ENCODE measurements around the gene IGFBP1.

Gene IGFBP1

GRCh38 chr7:45911311-45911710 lies 23.0 kb downstream of the IGFBP1 start:
- Mint-ChIP-seq H3K27me3 (peaks cover 31% of the 10 kb centered on the region), H3K9me3 (peaks cover 6% of the 10 kb centered on the region), H3K27ac (no peak overlapping the region), H3K4me3 (no peak overlapping the region), H3K36me3 (ENCODE audit: low read depth) (no peaks in the 10 kb centered on the region), H3K4me1 (ENCODE audit: low read depth) (no peaks in the 10 kb centered on the region)
- no peak for DNase-seq

- Mint-ChIP-seq H3K4me3 (no peak overlapping the region), H3K4me1 (ENCODE audit: low read depth) (peaks cover 5% of the 10 kb centered on the region), H3K9me3 (peaks cover 5% of the 10 kb centered on the region), H3K36me3 (ENCODE audit: low read depth) (no peaks in the 10 kb centered on the region), H3K27me3 (peaks cover 43% of the 10 kb centered on the region), H3K27ac (no peak overlapping the region)
- DNase-seq: no peak
Observed at GRCh38 chr7:45912972-45913371, 24.7 kb downstream of the IGFBP1 start.

- no peaks in the 10 kb centered on the region for H3K9me3 Mint-ChIP-seq
- H3K27me3 Mint-ChIP-seq: peaks cover 58% of the 10 kb centered on the region
- H3K36me3 Mint-ChIP-seq (ENCODE audit: low read depth): no peaks in the 10 kb centered on the region
- H3K4me3 Mint-ChIP-seq: no peak overlapping the region
- DNase-seq: no peak
- no peak overlapping the region for H3K27ac Mint-ChIP-seq
- peaks cover 10% of the 10 kb centered on the region for H3K4me1 Mint-ChIP-seq (ENCODE audit: low read depth)
Observed at GRCh38 chr7:45914911-45915310, 26.6 kb downstream of the IGFBP1 start.

- H3K4me3 Mint-ChIP-seq: no peak overlapping the region
- H3K27ac Mint-ChIP-seq: no peak overlapping the region
- H3K4me1 Mint-ChIP-seq (ENCODE audit: low read depth): peaks cover 16% of the 10 kb centered on the region
- H3K9me3 Mint-ChIP-seq: no peaks in the 10 kb centered on the region
- H3K36me3 Mint-ChIP-seq (ENCODE audit: low read depth): no peaks in the 10 kb centered on the region
- peaks cover 58% of the 10 kb centered on the region for H3K27me3 Mint-ChIP-seq
- DNase-seq: no peak
Observed at GRCh38 chr7:45915606-45916005, 27.3 kb downstream of the IGFBP1 start.

GRCh38 chr7:45917064-45917463 lies 28.8 kb downstream of the IGFBP1 start:
- no peak for DNase-seq
- Mint-ChIP-seq H3K9me3 (no peaks in the 10 kb centered on the region), H3K36me3 (ENCODE audit: low read depth) (no peaks in the 10 kb centered on the region), H3K27ac (no peak overlapping the region), H3K27me3 (peaks cover 64% of the 10 kb centered on the region), H3K4me1 (ENCODE audit: low read depth) (peaks cover 23% of the 10 kb centered on the region), H3K4me3 (no peak overlapping the region)

GRCh38 chr7:45917658-45918057 lies 29.4 kb downstream of the IGFBP1 start:
- H3K27me3 Mint-ChIP-seq: peaks cover 65% of the 10 kb centered on the region
- H3K9me3 Mint-ChIP-seq: no peaks in the 10 kb centered on the region
- H3K4me1 Mint-ChIP-seq (ENCODE audit: low read depth): peaks cover 29% of the 10 kb centered on the region
- peak; percentile 85 for DNase-seq
- no peaks in the 10 kb centered on the region for H3K36me3 Mint-ChIP-seq (ENCODE audit: low read depth)
- H3K4me3 Mint-ChIP-seq: no peak overlapping the region
- no peak overlapping the region for H3K27ac Mint-ChIP-seq

GRCh38 chr7:45918556-45918955 lies 30.3 kb downstream of the IGFBP1 start:
- peaks cover 36% of the 10 kb centered on the region for H3K4me1 Mint-ChIP-seq (ENCODE audit: low read depth)
- no peak for DNase-seq
- H3K36me3 Mint-ChIP-seq (ENCODE audit: low read depth): no peaks in the 10 kb centered on the region
- H3K27me3 Mint-ChIP-seq: peaks cover 70% of the 10 kb centered on the region
- no peak overlapping the region for H3K27ac Mint-ChIP-seq
- no peaks in the 10 kb centered on the region for H3K9me3 Mint-ChIP-seq
- H3K4me3 Mint-ChIP-seq: no peak overlapping the region

GRCh38 chr7:45919231-45919784 lies 31.0 kb downstream of the IGFBP1 start:
- H3K27ac Mint-ChIP-seq: no peak overlapping the region
- peaks cover 78% of the 10 kb centered on the region for H3K27me3 Mint-ChIP-seq
- no peaks in the 10 kb centered on the region for H3K36me3 Mint-ChIP-seq (ENCODE audit: low read depth)
- peak overlapping the region; percentile 60 for H3K4me3 Mint-ChIP-seq
- no peak for DNase-seq
- H3K9me3 Mint-ChIP-seq: no peaks in the 10 kb centered on the region
- H3K4me1 Mint-ChIP-seq (ENCODE audit: low read depth): peaks cover 36% of the 10 kb centered on the region

GRCh38 chr7:45919993-45920459 lies 31.7 kb downstream of the IGFBP1 start:
- Mint-ChIP-seq H3K27ac (no peak overlapping the region), H3K36me3 (ENCODE audit: low read depth) (no peaks in the 10 kb centered on the region), H3K4me1 (ENCODE audit: low read depth) (peaks cover 36% of the 10 kb centered on the region), H3K9me3 (no peaks in the 10 kb centered on the region), H3K4me3 (peak overlapping the region; percentile 60), H3K27me3 (peaks cover 82% of the 10 kb centered on the region)
- DNase-seq: no peak

GRCh38 chr7:45920502-45921380 lies 32.5 kb downstream of the IGFBP1 start, which contains the start of gene IGFBP3:
TSS of gene IGFBP3 (minus strand) at chr7:45921272. CDS start at chr7:45921140, 132 bp downstream.
- DNase-seq: peak; percentile 53
- H3K27ac Mint-ChIP-seq: no peak within 1 kb of the TSS
- no peaks in the 10 kb centered on the region for H3K9me3 Mint-ChIP-seq
- peaks cover 36% of the 10 kb centered on the region for H3K4me1 Mint-ChIP-seq (ENCODE audit: low read depth)
- peaks cover 80% of the 10 kb centered on the region for H3K27me3 Mint-ChIP-seq
- H3K36me3 Mint-ChIP-seq (ENCODE audit: low read depth): no peaks in the 10 kb centered on the region
- H3K4me3 Mint-ChIP-seq: peak within 1 kb of the TSS; percentile 60

GRCh38 chr7:45921381-45921698 lies 33.1 kb downstream of the IGFBP1 start:
- Mint-ChIP-seq H3K27ac (no peak overlapping the region), H3K36me3 (ENCODE audit: low read depth) (no peaks in the 10 kb centered on the region), H3K4me1 (ENCODE audit: low read depth) (peaks cover 36% of the 10 kb centered on the region), H3K27me3 (peaks cover 74% of the 10 kb centered on the region), H3K9me3 (no peaks in the 10 kb centered on the region), H3K4me3 (peak overlapping the region; percentile 29)
- peak; percentile 39 for DNase-seq

GRCh38 chr7:45921699-45922519 lies 33.6 kb downstream of the IGFBP1 start:
- Mint-ChIP-seq H3K36me3 (ENCODE audit: low read depth) (no peaks in the 10 kb centered on the region), H3K27me3 (peaks cover 71% of the 10 kb centered on the region), H3K4me1 (ENCODE audit: low read depth) (peaks cover 36% of the 10 kb centered on the region), H3K27ac (no peak overlapping the region), H3K9me3 (no peaks in the 10 kb centered on the region), H3K4me3 (peak overlapping the region; percentile 44)
- DNase-seq: peak; percentile 41

GRCh38 chr7:45922810-45923209 lies 34.5 kb downstream of the IGFBP1 start:
- Mint-ChIP-seq H3K36me3 (ENCODE audit: low read depth) (no peaks in the 10 kb centered on the region), H3K4me1 (ENCODE audit: low read depth) (peaks cover 31% of the 10 kb centered on the region), H3K27me3 (peaks cover 62% of the 10 kb centered on the region), H3K4me3 (peak overlapping the region; percentile 32), H3K9me3 (no peaks in the 10 kb centered on the region), H3K27ac (no peak overlapping the region)
- no peak for DNase-seq

GRCh38 chr7:45923290-45923689 lies 35.0 kb downstream of the IGFBP1 start:
- DNase-seq: peak; percentile 71
- Mint-ChIP-seq H3K27me3 (peaks cover 57% of the 10 kb centered on the region), H3K36me3 (ENCODE audit: low read depth) (no peaks in the 10 kb centered on the region), H3K9me3 (no peaks in the 10 kb centered on the region), H3K4me3 (peak overlapping the region; percentile 32), H3K4me1 (ENCODE audit: low read depth) (peaks cover 31% of the 10 kb centered on the region), H3K27ac (no peak overlapping the region)
